Measurements from ENCODE around the gene CSF2RB.

The CSF2RB gene

DNA sequence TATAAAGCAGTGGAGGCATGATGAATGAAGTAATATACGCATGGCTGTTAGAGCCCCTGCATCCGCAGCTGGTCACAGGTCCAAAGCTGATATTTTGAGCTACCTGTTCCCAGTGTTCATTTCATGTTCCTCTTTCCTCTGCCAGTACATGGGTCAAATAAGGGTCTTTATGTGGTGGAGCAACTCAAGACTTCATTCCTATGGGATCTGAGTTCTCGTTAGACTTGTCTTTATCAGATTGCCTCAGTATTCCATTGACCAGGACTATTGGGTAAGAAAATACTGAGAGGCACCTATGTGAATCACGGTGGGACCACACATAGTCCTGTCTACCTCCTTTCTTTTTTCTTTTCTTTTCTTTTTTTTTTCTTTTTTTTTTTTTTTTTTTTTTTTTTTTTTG, 27.4 kb upstream of the CSF2RB start:
- DNase-seq (ENCODE audit: low read depth, low spot score): no peak
- H3K27ac ChIP-seq: no peak overlapping the region

DNA sequence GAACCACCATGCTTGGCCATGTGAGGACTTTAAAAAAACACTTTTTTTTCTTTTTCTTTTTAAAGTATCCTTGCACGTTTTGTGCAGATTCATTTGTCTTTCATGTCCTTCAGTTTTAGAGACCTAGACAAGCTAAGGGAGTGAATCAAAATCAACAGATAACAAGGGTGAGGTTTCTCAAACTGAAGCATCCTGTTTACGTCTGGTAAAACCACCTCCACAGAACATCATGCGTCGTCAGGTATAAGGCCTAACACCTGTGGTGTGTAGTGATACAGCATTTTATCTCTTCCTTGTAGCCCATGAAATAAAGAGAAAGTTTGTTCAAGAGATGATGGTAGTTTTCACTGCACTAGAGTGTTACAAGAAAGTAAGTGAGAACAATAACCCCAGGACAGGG, 26.3 kb upstream of the CSF2RB start:
- H3K27ac ChIP-seq: no peak overlapping the region
- DNase-seq (ENCODE audit: low read depth, low spot score): no peak

DNA sequence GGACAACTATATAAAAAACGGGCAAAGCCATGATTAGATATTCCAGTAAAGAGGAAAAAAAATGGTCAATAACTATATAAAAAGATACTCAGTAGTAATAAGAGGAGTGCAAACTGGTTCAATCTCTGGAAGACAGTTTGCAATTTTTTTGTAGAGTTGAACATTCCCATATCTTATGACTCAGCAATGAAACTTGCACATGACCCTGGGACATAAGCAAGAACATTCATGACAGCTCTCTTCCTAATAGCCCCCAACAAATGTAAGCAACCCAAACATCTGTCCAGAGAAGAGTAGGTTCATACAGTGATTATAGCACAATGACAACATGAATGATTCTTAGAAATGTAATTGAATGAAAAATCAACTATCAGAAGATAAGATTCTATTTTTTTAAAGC, 21.8 kb upstream of the CSF2RB start:
- H3K27ac ChIP-seq: no peak overlapping the region
- DNase-seq (ENCODE audit: low read depth, low spot score): no peak

DNA sequence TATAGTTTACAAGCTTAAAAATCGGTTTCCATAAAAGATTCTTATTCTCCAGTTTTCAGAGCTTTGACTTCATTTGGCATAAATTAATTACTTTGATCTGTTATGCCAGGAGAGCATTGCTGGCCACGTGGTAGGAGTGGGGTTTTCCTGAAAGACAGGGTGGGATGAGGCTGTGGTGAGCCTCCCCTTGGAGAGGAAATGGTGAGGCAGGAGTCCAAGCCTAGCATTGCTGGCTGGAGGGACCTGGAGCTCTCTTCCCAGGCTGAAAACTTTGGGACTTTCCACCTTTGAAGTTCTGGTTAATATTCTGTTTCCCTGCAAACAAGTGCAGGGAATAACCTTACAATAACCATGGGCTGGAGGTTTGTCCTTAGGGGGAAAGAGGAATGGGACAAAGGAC, 21.1 kb upstream of the CSF2RB start:
- no peak overlapping the region for H3K27ac ChIP-seq
- DNase-seq (ENCODE audit: low read depth, low spot score): no peak

DNA sequence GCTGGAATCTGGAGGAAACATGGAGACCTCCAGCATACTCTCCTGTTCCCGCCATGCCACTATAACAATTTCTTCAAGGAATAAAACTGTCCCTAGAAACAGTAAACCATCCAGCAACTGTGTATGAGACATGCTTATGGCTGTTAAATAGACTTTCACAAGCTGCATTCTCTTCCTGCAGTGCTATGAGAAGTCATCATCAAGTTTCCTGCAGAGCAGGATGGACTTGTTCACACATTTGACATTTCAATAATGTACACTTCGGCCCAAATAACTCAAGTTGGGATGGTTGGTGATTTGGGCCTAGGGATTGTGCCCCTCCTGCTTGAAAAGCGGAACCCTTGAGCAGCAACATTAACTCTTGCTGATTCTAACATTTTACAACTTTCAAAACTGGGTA, 20.2 kb upstream of the CSF2RB start:
- H3K27ac ChIP-seq: no peak overlapping the region
- DNase-seq (ENCODE audit: low read depth, low spot score): no peak

DNA sequence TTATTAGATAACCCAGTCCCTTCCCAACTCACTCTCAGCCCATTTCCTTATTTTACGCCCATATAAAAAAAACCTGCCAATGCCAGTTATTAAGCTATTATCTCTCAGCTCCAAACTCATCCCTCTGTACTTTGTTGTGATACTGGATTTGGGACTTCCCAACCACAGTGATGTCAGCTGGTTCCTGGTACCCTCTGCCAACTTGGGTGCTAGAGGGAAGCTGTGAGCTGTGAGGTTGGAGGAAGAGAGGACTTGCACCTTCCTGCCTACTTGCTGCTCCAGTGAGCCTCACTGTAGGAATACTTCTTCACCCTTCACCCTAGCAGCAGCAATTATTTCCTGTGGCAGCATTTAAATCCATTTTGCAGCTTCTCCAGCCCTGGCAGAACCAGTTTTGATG, 19.2 kb upstream of the CSF2RB start:
- no peak for DNase-seq (ENCODE audit: low read depth, low spot score)
- no peak overlapping the region for H3K27ac ChIP-seq

DNA sequence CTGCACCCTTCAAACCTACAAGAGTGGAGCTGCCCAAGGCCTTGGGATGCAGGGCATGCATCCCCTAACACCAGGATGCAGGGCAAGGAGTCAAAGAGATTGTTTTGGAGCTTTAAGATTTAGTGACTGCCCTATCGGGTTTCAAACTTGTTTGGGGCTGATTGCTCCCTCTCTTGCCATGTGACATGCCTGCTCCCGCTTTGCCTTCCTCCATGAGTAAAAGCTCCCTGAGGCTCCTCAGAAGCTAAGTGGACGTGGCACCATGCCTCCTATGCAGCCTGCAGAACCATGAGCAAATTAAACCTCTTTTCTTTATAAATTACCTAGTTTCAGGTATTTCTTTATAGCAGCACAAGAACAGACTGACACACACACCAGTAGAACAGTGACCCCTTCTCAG, 15.8 kb upstream of the CSF2RB start:
- DNase-seq (ENCODE audit: low read depth, low spot score): no peak
- H3K27ac ChIP-seq: no peak overlapping the region

DNA sequence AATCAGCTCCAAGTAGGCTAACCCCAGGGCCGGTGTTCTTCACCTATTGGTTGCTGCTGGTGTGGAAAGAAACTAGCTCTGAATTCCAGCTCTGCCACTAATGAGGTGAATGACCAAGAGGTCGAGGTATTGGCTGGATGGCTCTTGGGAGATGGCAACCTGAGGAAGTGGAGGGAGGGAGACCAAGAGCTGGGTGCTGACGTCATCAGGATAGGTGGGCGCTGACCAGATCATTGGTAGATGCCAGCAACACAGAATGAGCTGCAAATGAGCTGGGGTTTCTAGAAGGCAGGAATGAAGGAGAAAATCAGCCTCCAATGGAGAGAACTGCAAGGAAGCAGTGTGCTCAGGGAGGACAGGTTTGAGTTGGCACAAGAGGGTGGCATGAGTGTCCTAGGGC, 14.7 kb upstream of the CSF2RB start:
- no peak for DNase-seq (ENCODE audit: low read depth, low spot score)
- no peak overlapping the region for H3K27ac ChIP-seq

DNA sequence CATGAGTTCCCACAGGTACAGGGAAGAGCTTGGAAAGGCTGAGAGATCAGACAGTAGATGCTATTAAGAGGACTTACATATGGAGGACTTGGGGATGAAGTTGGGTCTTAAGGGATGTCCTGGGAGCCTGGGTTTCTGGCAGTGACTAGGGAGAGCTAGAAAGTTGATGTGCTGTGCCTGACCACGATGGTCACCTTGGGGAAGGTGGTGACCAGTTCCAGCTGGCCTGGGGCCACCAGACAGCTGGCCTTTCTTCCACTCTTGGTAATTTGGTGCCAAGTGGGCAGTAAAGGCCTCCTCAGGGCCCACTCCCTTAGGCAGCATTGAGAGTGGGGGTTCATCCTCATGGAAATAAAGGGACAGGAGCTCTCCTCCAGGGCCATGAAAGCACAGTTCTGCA, 13.9 kb upstream of the CSF2RB start:
- no peak overlapping the region for H3K27ac ChIP-seq
- no peak for DNase-seq (ENCODE audit: low read depth, low spot score)

DNA sequence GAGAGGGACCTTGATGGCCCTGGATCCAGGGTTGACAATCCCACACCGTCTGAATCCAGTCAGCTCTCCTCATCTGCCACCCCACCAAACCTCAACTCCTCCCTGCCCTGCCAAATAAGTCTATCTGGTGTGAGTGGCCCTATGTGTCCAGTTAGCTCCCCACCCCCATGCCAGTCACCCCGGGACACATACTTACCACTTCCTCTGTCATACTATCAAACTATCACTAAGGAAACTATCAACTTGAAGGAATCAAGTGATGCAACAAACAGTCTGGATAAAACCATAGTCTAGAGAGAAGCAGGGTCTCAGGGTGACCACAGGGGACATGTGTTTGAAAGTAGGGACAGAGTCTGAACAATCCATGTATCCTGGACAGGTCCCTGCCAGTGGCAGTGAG, 13.2 kb upstream of the CSF2RB start:
- no peak for DNase-seq (ENCODE audit: low read depth, low spot score)

DNA sequence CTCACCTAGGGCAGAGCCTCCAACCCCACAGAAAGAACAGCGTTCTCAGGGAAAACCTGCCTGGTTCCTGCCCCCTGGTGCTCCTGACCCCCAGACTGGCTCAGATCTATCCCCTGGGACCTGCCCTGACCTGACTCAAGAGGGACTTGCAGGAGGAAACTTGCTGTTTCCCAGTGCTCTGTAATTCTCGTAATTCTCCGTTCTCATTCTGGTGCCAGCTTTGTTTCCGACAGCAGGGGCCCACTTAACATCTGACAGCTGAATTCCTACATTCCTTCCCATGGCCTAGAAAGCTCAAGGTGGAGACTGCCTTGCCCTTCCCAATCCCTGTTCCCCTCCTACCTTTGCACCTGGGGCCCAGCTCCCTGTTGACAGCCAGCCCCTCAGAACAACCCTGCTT, 12.5 kb upstream of the CSF2RB start:
- H3K27ac ChIP-seq: no peak overlapping the region

More for the DNA sequence above, 13.2 kb upstream of the CSF2RB start:
- no peak overlapping the region for H3K27ac ChIP-seq

DNA sequence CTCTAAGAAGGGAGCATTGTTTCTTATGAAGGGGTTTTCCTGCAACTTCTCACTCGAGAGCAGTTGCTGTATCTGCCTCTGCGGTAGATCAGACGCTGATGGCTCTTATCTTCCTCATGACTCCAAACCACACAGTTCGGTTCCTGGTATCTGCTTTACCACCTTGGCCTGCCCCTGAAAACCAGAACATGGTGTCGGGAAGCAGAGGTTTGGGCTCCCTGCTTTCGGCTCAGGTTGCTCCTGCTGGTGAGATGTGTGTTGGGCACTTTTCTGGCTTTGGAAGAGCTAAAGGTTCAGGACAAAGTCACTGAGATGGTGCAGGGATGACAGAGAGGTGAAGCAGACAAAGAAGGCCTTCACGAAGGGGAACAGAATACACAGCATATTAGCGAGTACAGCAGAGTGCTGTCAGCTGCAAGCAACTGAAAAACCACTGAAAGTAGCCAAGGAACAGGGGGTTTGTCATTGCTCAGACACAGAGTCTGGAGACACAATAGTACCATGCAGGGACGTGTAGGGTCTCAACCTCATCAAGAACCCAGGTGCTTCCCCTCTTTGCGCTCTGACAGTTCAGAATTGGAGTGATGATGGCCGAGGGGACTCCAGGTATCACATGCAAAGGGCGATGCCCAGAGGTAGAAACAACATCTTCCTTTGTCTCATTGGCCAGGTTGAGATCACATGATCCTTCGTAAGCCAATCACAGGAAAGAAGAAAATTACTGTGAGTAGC, 11.9 kb upstream of the CSF2RB start:
- no peak overlapping the region for H3K27ac ChIP-seq
- DNase-seq (ENCODE audit: low read depth, low spot score): no peak

More for the DNA sequence above, 12.5 kb upstream of the CSF2RB start:
- DNase-seq (ENCODE audit: low read depth, low spot score): no peak

DNA sequence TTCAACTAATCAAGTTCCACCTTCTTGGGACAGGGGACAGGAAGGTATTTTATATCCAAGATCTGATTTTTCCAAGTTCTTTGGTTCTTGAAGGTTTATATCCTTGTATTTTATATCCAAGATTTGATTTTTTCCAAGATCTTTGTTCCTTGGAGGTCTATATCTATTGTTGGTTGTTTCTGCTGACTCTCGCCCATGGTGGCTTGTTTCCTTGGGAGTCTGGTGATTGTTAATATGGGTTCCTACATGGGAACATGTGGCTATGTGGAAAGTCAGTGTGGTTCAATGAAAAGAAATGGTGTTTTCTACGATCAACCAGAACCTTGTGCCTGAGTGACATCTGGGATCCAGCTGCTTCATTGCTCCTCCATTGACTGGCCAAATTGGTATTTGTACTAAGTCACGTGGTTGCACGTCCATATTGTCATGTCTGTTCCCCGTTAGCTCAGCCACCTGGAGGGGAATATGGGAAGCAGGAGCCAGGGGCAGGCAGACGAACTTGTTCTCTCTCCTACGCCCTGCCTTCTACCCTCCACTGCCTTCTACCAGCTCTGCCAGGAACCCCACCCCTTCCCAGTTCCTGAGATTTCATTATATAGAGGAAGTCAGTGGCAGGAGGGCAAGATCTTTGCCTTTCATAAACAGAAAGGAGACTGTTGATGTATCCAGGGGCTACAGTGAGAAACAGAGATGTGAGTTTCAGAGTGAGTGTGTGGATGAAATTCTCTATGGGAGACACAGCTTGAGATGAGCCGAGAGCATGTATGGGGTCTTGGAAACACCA, 11.1 kb upstream of the CSF2RB start:
- no peak overlapping the region for H3K27ac ChIP-seq
- DNase-seq (ENCODE audit: low read depth, low spot score): no peak

DNA sequence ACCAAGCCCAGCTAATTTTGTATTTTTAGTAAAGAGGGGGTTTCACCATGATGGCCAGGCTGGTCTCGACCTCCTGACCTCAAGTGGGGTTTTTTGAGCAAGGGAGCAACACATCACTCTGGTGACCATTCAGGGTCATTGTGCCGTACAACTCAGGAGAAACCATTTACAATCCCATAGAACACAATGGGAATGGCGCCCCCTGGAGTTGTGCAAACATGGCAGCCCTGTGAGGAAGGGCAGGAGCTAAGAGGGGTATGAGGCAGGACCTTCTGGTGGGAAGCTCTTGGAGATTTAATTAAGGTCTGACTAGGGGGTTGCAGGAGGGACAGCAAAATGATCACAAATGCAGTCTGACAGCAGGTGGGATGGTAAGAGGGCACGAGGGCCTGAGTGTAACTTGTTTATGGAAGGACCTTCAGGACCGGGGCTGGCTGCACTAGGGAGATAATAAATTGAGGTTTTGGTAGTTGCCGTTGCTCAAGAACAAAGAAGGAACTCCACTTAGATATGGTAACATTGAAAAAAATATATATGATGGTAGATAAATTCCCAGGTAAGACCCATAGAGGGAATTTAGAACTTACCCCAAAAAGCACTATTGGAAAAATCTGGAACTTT, 9.1 kb upstream of the CSF2RB start:
- no peak for DNase-seq (ENCODE audit: low read depth, low spot score)
- H3K27ac ChIP-seq: no peak overlapping the region

DNA sequence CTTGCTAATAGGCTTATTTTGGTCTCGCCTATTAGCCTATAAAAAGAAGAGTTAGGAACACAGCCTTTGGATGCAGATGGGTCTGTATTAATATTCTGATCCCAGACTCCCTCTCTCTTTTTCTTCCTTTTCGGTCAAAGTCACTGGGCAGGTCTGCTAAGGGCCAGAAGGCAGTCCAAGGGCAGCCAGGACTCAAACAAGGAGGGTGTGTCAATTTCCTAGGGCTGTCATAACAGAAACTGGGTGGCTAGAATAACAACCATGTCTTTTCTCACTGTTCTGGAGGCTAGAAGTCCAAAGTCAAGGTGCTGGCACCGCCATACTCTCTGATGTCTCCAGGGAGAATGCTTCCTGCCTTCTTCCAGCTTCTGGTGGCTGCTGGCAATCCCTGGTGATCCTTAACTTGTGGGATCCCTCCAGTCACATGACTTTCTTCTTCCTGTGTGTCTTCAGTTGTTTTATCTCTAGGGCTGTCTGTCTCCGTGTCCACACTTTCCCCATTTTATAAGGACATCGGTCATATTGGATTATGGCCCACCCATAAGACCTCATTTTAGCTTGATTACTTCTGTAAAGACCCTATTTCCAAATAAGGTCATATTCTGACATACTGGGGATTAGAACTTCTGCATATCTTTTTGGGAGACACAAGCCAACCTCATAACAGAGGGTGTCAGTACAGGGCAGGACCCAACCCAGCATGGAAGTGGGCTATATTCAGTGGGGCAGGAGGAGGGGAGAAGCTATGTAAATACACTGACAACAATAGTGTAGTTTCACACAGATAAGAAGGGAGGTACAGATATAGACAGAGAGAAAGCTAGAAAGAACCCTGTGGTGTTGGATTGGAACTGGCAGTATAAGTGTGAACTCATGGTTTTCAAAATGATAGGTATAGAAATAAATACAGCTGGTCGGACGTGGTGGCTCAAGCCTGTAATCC, 5.9 kb upstream of the CSF2RB start:
- no peak for DNase-seq (ENCODE audit: low read depth, low spot score)
- H3K27ac ChIP-seq: no peak overlapping the region

DNA sequence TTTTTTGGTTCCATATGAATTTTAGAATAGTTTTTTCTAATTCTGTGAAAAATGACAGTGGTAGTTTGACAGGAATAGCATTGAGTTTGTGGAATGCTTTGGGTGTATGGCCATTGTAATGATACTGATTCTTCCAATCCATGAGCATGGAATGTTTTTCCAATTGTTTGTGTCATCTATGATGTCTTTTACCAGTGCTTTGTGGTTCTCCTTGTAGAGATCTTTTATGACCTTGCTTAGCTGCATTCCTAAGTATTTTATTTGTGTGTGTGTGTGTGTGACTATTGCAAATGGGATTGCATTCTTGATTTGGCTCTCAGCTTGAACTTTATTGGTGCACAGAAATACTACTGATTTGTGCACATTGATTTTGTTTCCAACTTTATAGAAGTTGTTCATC, 3.0 kb upstream of the CSF2RB start:
- peak; percentile 16 for DNase-seq (ENCODE audit: low read depth, low spot score)
- no peak overlapping the region for H3K27ac ChIP-seq

DNA sequence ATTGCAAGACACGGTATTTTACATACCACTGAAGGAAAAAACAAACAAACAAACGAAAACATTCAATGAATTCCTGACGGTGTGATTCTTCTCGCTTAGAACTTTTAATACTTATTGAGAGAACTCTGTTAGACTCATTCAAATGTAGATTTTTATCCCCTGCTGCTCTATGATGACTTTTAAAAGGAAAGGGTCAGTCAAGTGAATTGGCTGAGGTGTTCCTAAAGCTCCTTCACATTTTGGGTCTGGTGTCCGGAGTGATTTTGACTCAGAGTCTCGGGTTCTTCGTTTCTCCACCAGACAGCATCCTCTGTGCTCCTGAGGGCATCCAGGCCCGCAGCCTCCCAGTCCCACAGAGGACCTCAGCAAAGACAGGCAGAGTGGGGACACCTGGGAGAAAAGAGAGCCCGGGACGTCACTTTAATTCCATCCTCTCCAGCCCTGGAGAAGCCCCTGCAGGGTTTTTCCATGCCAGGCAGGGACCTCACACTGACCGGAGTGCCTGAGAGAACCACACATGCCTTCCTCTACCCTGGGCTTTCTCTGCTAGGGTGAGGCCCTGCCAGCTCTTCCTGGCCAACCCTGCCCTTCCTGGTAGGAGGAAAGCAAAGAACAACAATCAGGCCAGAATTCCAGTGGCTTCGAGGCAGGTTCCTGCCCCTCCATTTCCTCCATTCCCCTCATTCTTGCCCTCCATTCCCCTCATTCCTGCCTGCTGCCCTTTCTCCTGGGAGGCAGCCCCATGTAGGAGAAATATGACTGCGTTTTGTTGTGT, 1.4 kb upstream of the CSF2RB start:
- no peak overlapping the region for H3K27ac ChIP-seq
- no peak for DNase-seq (ENCODE audit: low read depth, low spot score)

DNA sequence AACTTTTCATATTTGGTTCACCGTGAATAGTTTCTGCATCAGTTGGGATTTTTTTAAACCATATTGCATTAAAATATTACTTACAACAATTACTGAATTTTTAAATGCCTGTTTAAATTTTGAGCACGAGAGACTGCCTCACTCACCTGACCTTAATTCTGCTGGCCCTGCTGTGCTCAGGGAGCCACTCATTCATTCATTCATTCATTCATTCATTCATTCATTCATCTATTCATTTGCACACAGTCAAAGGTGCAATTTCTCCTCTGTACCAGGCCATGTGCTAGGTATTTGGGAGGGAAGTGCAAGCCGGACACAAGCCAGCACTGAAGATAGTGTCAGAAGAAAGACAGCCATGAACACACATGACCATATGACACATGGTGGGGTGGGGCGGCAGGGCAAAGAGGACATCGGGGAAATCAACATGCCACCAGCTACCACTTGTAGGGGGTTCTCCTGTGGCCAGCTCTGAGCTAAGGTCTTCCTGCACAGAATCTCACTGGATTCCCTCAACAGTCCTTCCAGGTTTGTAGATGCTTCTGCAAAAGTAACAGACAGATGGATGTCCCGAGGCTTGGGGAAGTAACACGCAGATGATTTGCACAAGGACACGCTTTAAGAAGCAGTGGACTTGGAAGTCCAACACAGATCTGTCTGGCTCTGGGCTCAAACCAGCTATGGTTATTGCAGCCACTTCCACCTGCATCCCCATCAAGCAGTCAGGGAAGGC, 568 bp upstream of the CSF2RB start:
- no peak overlapping the region for H3K27ac ChIP-seq
- no peak for DNase-seq (ENCODE audit: low read depth, low spot score)

DNA sequence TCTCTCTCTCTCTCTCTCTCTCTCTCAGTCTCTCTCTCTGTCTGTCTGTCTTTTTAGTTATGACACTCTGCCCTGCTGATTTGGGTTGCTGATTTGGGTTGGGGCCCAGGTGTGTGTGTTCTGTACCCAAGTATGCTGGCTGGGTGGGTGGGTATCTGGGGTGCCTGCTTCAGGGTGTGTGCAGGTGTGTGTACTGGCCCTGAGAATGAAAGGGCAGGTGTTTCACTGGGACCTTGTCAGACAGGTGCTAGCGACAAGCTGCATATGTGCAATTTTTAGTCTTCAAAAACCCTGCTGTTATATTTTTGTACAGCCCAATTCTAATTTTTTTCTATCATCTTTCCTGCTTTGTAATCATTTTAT, 943 bp downstream of the CSF2RB start:
- DNase-seq (ENCODE audit: low read depth, low spot score): no peak
- H3K27ac ChIP-seq: no peak overlapping the region
